ENCODE results near the gene CLDN6. TPM values are rescaled to one million over a fixed set of nuclear protein-coding genes. Genes with fewer than 3 reads are reported as not detected.

The CLDN6 gene
- total RNA-seq, 1 experiment from 2014 or later: not detected

- TSS peak; percentile 49 for BruUV-seq (replicated peaks)
- ChIA-PET CTCF (interaction anchor here (1.0 kb wide), 1 partner anchor 59 kb away, joined by 3 read pairs; no protein-coding TSS in a partner anchor), POLR2A (interaction anchor here (0.6 to 2.5 kb wide), 7 partner anchors 8 to 79 kb away, joined by 3 to 19 read pairs (median 5); partner anchors contain the start of genes KREMEN2, PAQR4 and TNFRSF12A)
- Mint-ChIP-seq H3K4me1 (ENCODE audit: insufficient read depth, unreplicated experiment) (peaks cover 6% of the 10 kb centered on the region), H3K27ac (ENCODE audit: low read depth, unreplicated experiment) (no peak overlapping the region), H3K9me3 (ENCODE audit: unreplicated experiment) (no peaks in the 10 kb centered on the region), H3K27me3 (ENCODE audit: insufficient read depth, unreplicated experiment) (no peaks in the 10 kb centered on the region), H3K4me3 (ENCODE audit: unreplicated experiment) (peak overlapping the region; percentile 73), H3K36me3 (ENCODE audit: insufficient read depth, unreplicated experiment) (peaks cover 5% of the 10 kb centered on the region)
- no peak for DNase-seq (ENCODE audit: unreplicated experiment)
- intact Hi-C loops (cut with micrococcal nuclease): loop anchor here (1.0 to 5.0 kb wide), 2 partner anchors 10 to 52 kb away; partner anchors contain the start of gene PAQR4
- TF ChIP-seq CTCF (IDR thresholded peaks at IDR 0.05; ENCODE audit: unreplicated experiment): no peak
Measured at GRCh38 chr16:2979669-2980226, 38.2 kb downstream of the CLDN6 start.

DNA sequence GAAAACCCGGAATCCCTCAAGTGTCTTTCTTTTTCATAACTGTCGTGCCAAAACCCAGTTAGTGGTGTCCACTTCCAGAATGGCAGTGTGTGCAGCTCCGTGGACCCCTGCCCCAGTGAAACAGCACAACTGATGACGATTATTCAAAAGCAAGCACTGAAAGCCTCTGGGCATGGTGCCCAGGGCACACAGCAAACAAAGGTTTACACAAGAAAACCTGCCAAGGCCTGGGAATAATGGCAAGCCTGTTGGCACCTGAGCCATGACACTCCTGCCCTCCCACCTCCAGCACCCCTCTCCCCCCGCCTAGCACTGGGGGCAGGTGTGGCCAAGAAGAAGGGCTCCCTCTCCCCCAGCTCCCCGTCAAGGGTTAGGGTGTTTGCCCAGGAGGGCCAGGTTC, 40.5 kb downstream of the CLDN6 start:
- CTCF ChIA-PET: interaction anchor here (0.9 kb wide), 1 partner anchor 15 kb away, joined by 3 read pairs; no protein-coding TSS in a partner anchor

DNA sequence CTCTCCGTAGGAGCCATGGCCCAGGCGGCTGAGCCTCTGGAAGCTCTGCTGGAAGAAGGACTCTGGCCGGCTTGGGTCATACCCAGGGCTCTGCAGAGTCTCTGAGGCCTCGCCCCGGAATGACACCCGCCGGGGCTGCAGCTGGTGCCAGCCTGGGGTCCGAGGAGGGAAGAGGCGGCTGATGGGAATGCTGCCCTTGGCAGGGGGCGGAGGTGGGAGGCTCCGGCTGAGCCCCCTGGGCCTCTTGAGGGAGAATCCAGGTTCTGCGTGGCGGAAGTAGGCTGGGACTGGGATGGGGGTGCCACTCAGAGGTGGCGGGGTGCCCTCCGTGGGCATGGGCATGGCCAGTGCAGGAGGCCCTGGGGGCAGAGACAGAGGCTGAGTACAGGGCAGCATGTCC, 41.3 kb downstream of the CLDN6 start:
- H3K9me3 Mint-ChIP-seq (ENCODE audit: unreplicated experiment): no peaks in the 10 kb centered on the region
- peaks cover 5% of the 10 kb centered on the region for H3K36me3 Mint-ChIP-seq (ENCODE audit: insufficient read depth, unreplicated experiment)
- no peak overlapping the region for H3K4me3 Mint-ChIP-seq (ENCODE audit: unreplicated experiment)
- no peak for DNase-seq (ENCODE audit: unreplicated experiment)
- H3K27ac Mint-ChIP-seq (ENCODE audit: low read depth, unreplicated experiment): no peak overlapping the region
- BruUV-seq (replicated peaks): no TSS peak
- no peaks in the 10 kb centered on the region for H3K27me3 Mint-ChIP-seq (ENCODE audit: insufficient read depth, unreplicated experiment)
- ChIA-PET POLR2A (no interaction called here), CTCF (interaction anchor here (0.6 to 0.9 kb wide), 2 partner anchors 15 to 101 kb away, joined by 3 read pairs; no protein-coding TSS in a partner anchor)
- intact Hi-C loops (cut with micrococcal nuclease): no loop called here
- no peak for TF ChIP-seq CTCF (IDR thresholded peaks at IDR 0.05; ENCODE audit: unreplicated experiment)
- H3K4me1 Mint-ChIP-seq (ENCODE audit: insufficient read depth, unreplicated experiment): peaks cover 3% of the 10 kb centered on the region

More for the DNA sequence above, 40.5 kb downstream of the CLDN6 start:
- intact Hi-C loops (cut with micrococcal nuclease): no loop called here
- Mint-ChIP-seq H3K36me3 (ENCODE audit: insufficient read depth, unreplicated experiment) (peaks cover 5% of the 10 kb centered on the region), H3K4me1 (ENCODE audit: insufficient read depth, unreplicated experiment) (peaks cover 6% of the 10 kb centered on the region), H3K27ac (ENCODE audit: low read depth, unreplicated experiment) (no peak overlapping the region), H3K27me3 (ENCODE audit: insufficient read depth, unreplicated experiment) (no peaks in the 10 kb centered on the region), H3K4me3 (ENCODE audit: unreplicated experiment) (no peak overlapping the region), H3K9me3 (ENCODE audit: unreplicated experiment) (no peaks in the 10 kb centered on the region)
- DNase-seq (ENCODE audit: unreplicated experiment): no peak
- POLR2A ChIA-PET: interaction anchor here (1.7 kb wide), 1 partner anchor 225 kb away, joined by 3 read pairs; the partner anchor contains the start of gene SRRM2
- no TSS peak for BruUV-seq (replicated peaks)
- TF ChIP-seq CTCF (IDR thresholded peaks at IDR 0.05; ENCODE audit: unreplicated experiment): no peak

GRCh38 chr16:2976201-2976600, 41.8 kb downstream of the CLDN6 start:
- H3K36me3 Mint-ChIP-seq (ENCODE audit: insufficient read depth, unreplicated experiment): peaks cover 5% of the 10 kb centered on the region
- intact Hi-C loops (cut with micrococcal nuclease): no loop called here
- peaks cover under 1% of the 10 kb centered on the region for H3K4me1 Mint-ChIP-seq (ENCODE audit: insufficient read depth, unreplicated experiment)
- no TSS peak for BruUV-seq (replicated peaks)
- H3K9me3 Mint-ChIP-seq (ENCODE audit: unreplicated experiment): no peaks in the 10 kb centered on the region
- no peak for DNase-seq (ENCODE audit: unreplicated experiment)
- H3K27me3 Mint-ChIP-seq (ENCODE audit: insufficient read depth, unreplicated experiment): no peaks in the 10 kb centered on the region
- H3K27ac Mint-ChIP-seq (ENCODE audit: low read depth, unreplicated experiment): no peak overlapping the region
- TF ChIP-seq CTCF (IDR thresholded peaks at IDR 0.05; ENCODE audit: unreplicated experiment): no peak
- no peak overlapping the region for H3K4me3 Mint-ChIP-seq (ENCODE audit: unreplicated experiment)
- ChIA-PET POLR2A (no interaction called here), CTCF (no interaction called here)
